ENCODE results near the gene SLC24A3.
A peak's percentile ranks its signal among the peaks of the same experiment; 100 is the strongest.

Gene SLC24A3

GRCh38 chr20:19723813-19724430, 511.5 kb downstream of the SLC24A3 start:
- no peak for FAIRE-seq

- no peak for FAIRE-seq
Measured at GRCh38 chr20:19725373-19725772, 512.9 kb downstream of the SLC24A3 start.

GRCh38 chr20:19725814-19726525, 513.5 kb downstream of the SLC24A3 start:
- FAIRE-seq: no peak

- no peak for FAIRE-seq
Measured at GRCh38 chr20:19727251-19727847, 514.9 kb downstream of the SLC24A3 start.

GRCh38 chr20:19729672-19730071, 517.2 kb downstream of the SLC24A3 start:
- no peak for FAIRE-seq

- no peak for FAIRE-seq
Measured at GRCh38 chr20:19730706-19731105, 518.3 kb downstream of the SLC24A3 start.

- FAIRE-seq: no peak
Measured at GRCh38 chr20:19734811-19735210, 522.4 kb downstream of the SLC24A3 start.

- peak; percentile 8 for FAIRE-seq
Measured at GRCh38 chr20:19735446-19735845, 523.0 kb downstream of the SLC24A3 start.

- FAIRE-seq: no peak
Measured at GRCh38 chr20:19737025-19737424, 524.6 kb downstream of the SLC24A3 start.

- FAIRE-seq: no peak
Measured at GRCh38 chr20:19738951-19739350, 526.5 kb downstream of the SLC24A3 start.

GRCh38 chr20:19739351-19739750, 526.9 kb downstream of the SLC24A3 start:
- no peak for FAIRE-seq

- FAIRE-seq: no peak
Measured at GRCh38 chr20:19740512-19740911, 528.1 kb downstream of the SLC24A3 start.

- FAIRE-seq: no peak
Measured at GRCh38 chr20:19741924-19742323, 529.5 kb downstream of the SLC24A3 start.

- FAIRE-seq: no peak
Measured at GRCh38 chr20:19742974-19743639, 530.7 kb downstream of the SLC24A3 start.

- FAIRE-seq: no peak
Measured at GRCh38 chr20:19743640-19743995, 531.2 kb downstream of the SLC24A3 start.

- no peak for FAIRE-seq
Measured at GRCh38 chr20:19745106-19745505, 532.7 kb downstream of the SLC24A3 start.

- FAIRE-seq: no peak
Measured at GRCh38 chr20:19745584-19745983, 533.1 kb downstream of the SLC24A3 start.

GRCh38 chr20:19746396-19746795, 534.0 kb downstream of the SLC24A3 start:
- no peak for FAIRE-seq

- no peak for FAIRE-seq
Measured at GRCh38 chr20:19747903-19748302, 535.5 kb downstream of the SLC24A3 start.

- FAIRE-seq: no peak
Measured at GRCh38 chr20:19748681-19749080, 536.2 kb downstream of the SLC24A3 start.

- no peak for FAIRE-seq
Measured at GRCh38 chr20:19749618-19750071, 537.2 kb downstream of the SLC24A3 start.

- no peak for FAIRE-seq
Measured at GRCh38 chr20:19750101-19750606, 537.7 kb downstream of the SLC24A3 start.

- FAIRE-seq: no peak
Measured at GRCh38 chr20:19750907-19751636, 538.6 kb downstream of the SLC24A3 start.

Measured in endometrium (tissue), 2 donors.